ENCODE measurements around the gene TEAD1.

TEAD1 gene

GRCh38 chr11:12748561-12748960 lies 74.3 kb downstream of the TEAD1 start:
- ChIA-PET POLR2A (ENCODE audit: low non-redundant PET) (no interaction called here), CTCF (interaction anchor here (0.7 kb wide), 1 partner anchor 140 kb away, joined by 7 read pairs; no protein-coding TSS in a partner anchor)
- no peak for DNase-seq (ENCODE audit: low spot score)
- no peak for TF ChIP-seq CTCF (conservative IDR thresholded peaks at IDR 0.05; ENCODE audit: low read depth)
- peak overlapping the region; percentile 52; the same call in 1 of the 2 replicates for H3K27ac ChIP-seq

- H3K27ac ChIP-seq = peak overlapping the region; percentile 52
- POLR2A ChIA-PET (ENCODE audit: low non-redundant PET) = no interaction called here
- no peak for TF ChIP-seq CTCF (conservative IDR thresholded peaks at IDR 0.05; ENCODE audit: low read depth)
- CTCF ChIA-PET = no interaction called here
- DNase-seq (ENCODE audit: low spot score) = no peak
Measured at GRCh38 chr11:12749442-12749841, 75.2 kb downstream of the TEAD1 start.

- POLR2A ChIA-PET (ENCODE audit: low non-redundant PET) = no interaction called here
Measured at GRCh38 chr11:12750181-12750580, 76.0 kb downstream of the TEAD1 start.

GRCh38 chr11:12752868-12753524 lies 78.8 kb downstream of the TEAD1 start:
- ChIA-PET POLR2A (ENCODE audit: low non-redundant PET) (no interaction called here), CTCF (interaction anchor here (0.6 to 0.7 kb wide), 2 partner anchors 99 to 200 kb away, joined by 4 to 6 read pairs; no protein-coding TSS in a partner anchor)
- TF ChIP-seq CTCF (conservative IDR thresholded peaks at IDR 0.05; ENCODE audit: low read depth) = no peak
- H3K27ac ChIP-seq = no peak overlapping the region
- DNase-seq (ENCODE audit: low spot score) = no peak

More at GRCh38 chr11:12750181-12750580, 76.0 kb downstream of the TEAD1 start:
- TF ChIP-seq CTCF (conservative IDR thresholded peaks at IDR 0.05; ENCODE audit: low read depth) = no peak
- H3K27ac ChIP-seq = no peak overlapping the region
- CTCF ChIA-PET = interaction anchor here (0.6 kb wide), 1 partner anchor 56 kb away, joined by 3 read pairs; no protein-coding TSS in a partner anchor
- no peak for DNase-seq (ENCODE audit: low spot score)

- H3K27ac ChIP-seq = no peak overlapping the region
- CTCF ChIA-PET = interaction anchor here (0.6 to 1.2 kb wide), 2 partner anchors 16 to 75 kb away, joined by 3 read pairs; no protein-coding TSS in a partner anchor
Measured at GRCh38 chr11:12754021-12754420, 79.8 kb downstream of the TEAD1 start.

More at GRCh38 chr11:12754021-12754420, 79.8 kb downstream of the TEAD1 start:
- TF ChIP-seq CTCF (conservative IDR thresholded peaks at IDR 0.05; ENCODE audit: low read depth) = no peak
- no peak for DNase-seq (ENCODE audit: low spot score)
- POLR2A ChIA-PET (ENCODE audit: low non-redundant PET) = no interaction called here

All from RWPE1 (cell line).